HepG2 (cell line): ENCODE results near the gene OPALIN.

ENCODE experiments used
- CTCF ChIP-seq: sonication (generic); formaldehyde crosslinking; IDR thresholded peaks from 2 replicates; pipeline ENCODE4 v1.5.0; 2020; ENCODE audit warnings: mild to moderate bottlenecking, missing genetic modification reagents, moderate library complexity
- FOXK2 ChIP-seq: fragments of 450-650 bp; IDR thresholded peaks from 2 replicates; pipeline ENCODE4 v1.6.1; 2016
- NFATC3 ChIP-seq: sonication (generic); formaldehyde crosslinking; IDR thresholded peaks from 2 replicates; pipeline ENCODE4 v1.5.1; 2020; ENCODE audit warnings: mild to moderate bottlenecking, missing genetic modification reagents
- PAF1 ChIP-seq: IDR thresholded peaks from 2 replicates; pipeline ENCODE4 v1.6.1; 2016; ENCODE audit warnings: missing genetic modification reagents, missing compliant biosample characterization
- POLR2A ChIP-seq, 2 experiments: IDR thresholded peaks; 2 replicates each; pipeline ENCODE4 v1.6.1; 2011; ENCODE audit warnings: low read depth in 2 of 2, low read length in 2 of 2, mild to moderate bottlenecking in 1 of 2, moderate library complexity in 1 of 2; ENCODE audit not compliant: insufficient read depth in 1 of 2
- RNF2 ChIP-seq: fragments of 450-650 bp; conservative IDR thresholded peaks from 2 replicates; pipeline ENCODE4 v1.6.1; 2016; ENCODE audit warnings: low read depth
- RNF219 ChIP-seq: sonication (generic); formaldehyde crosslinking; IDR thresholded peaks from 2 replicates; pipeline ENCODE4 v1.5.0; 2020; ENCODE audit warnings: mild to moderate bottlenecking, missing genetic modification reagents
- SNAPC5 ChIP-seq: sonication (generic); formaldehyde crosslinking; IDR thresholded peaks from 2 replicates; pipeline ENCODE4 v1.8.1; 2023; ENCODE audit warnings: mild to moderate bottlenecking, missing genetic modification reagents, borderline replicate concordance
- SRY ChIP-seq: sonication (generic); formaldehyde crosslinking; IDR thresholded peaks from 2 replicates; pipeline ENCODE4 v1.8.0; 2022; ENCODE audit warnings: mild to moderate bottlenecking, missing genetic modification reagents
- TARDBP ChIP-seq: sonication (generic); formaldehyde crosslinking; IDR thresholded peaks from 2 replicates; pipeline ENCODE4 v1.8.0; 2022; ENCODE audit warnings: mild to moderate bottlenecking, missing genetic modification reagents
- ZNF33A ChIP-seq: sonication (generic); formaldehyde crosslinking; IDR thresholded peaks from 2 replicates; pipeline ENCODE4 v1.5.1; 2020; ENCODE audit warnings: missing genetic modification reagents, mild to moderate bottlenecking, moderate library complexity, borderline replicate concordance

GRCh38 chr10:96369890-96370583, 11.2 kb upstream of the OPALIN start:
- TF ChIP-seq CTCF (CRISPR knock-in tag) (no peak), PAF1 (CRISPR knock-in tag) (no peak), RNF219 (CRISPR knock-in tag) (no peak), POLR2A (IDR thresholded peaks at IDR 0.05; ENCODE audit: insufficient read depth in 1 of 2, low read depth in 2 of 2, low read length in 2 of 2) (no peak), SNAPC5 (CRISPR knock-in tag) (no peak), SRY (CRISPR knock-in tag) (no peak), TARDBP (CRISPR knock-in tag) (no peak), RNF2 (no peak), NFATC3 (CRISPR knock-in tag) (no peak), FOXK2 (no peak), ZNF33A (CRISPR knock-in tag) (no peak)
